ENCODE measurements around the gene VBP1. TPM values are rescaled to one million over a fixed set of nuclear protein-coding genes. Genes with fewer than 3 reads are reported as not detected.

Gene VBP1
- total RNA-seq, 1 donor from 2014 or later, result 32.2 TPM

GRCh38 chrX:155247497-155247896 is 31.2 kb downstream of the VBP1 start:
- Histone ChIP-seq H3K9me3 (no peaks in the 10 kb centered on the region), H3K36me3 (no peaks in the 10 kb centered on the region), H3K27me3 (ENCODE audit: low read depth) (no peaks in the 10 kb centered on the region), H3K4me1 (no peaks in the 10 kb centered on the region), H3K27ac (no peak overlapping the region), H3K4me3 (no peak overlapping the region)
- no peak for DNase-seq
- ATAC-seq, result no peak
- intact Hi-C loops (cut with DNase I), result no loop called here
- TF ChIP-seq CTCF (IDR thresholded peaks at IDR 0.05), result no peak

GRCh38 chrX:155251391-155251790 is 35.1 kb downstream of the VBP1 start:
- no peak for ATAC-seq
- no peak for TF ChIP-seq CTCF (IDR thresholded peaks at IDR 0.05)
- intact Hi-C loops (cut with DNase I), result no loop called here

GRCh38 chrX:155259752-155260151 is 43.5 kb downstream of the VBP1 start:
- no peak for TF ChIP-seq CTCF (IDR thresholded peaks at IDR 0.05)

More at GRCh38 chrX:155251391-155251790, 35.1 kb downstream of the VBP1 start:
- Histone ChIP-seq H3K4me3 (no peak overlapping the region), H3K4me1 (no peaks in the 10 kb centered on the region), H3K9me3 (no peaks in the 10 kb centered on the region), H3K27me3 (ENCODE audit: low read depth) (no peaks in the 10 kb centered on the region), H3K36me3 (no peaks in the 10 kb centered on the region), H3K27ac (no peak overlapping the region)
- no peak for DNase-seq

GRCh38 chrX:155262970-155263754 is 46.9 kb downstream of the VBP1 start:
- ATAC-seq (no peak), DNase-seq (no peak)
- Histone ChIP-seq H3K27ac (no peak overlapping the region), H3K27me3 (ENCODE audit: low read depth) (no peaks in the 10 kb centered on the region), H3K36me3 (no peaks in the 10 kb centered on the region), H3K4me1 (no peaks in the 10 kb centered on the region), H3K4me3 (peak overlapping the region; percentile 56), H3K9me3 (no peaks in the 10 kb centered on the region)
- intact Hi-C loops (cut with DNase I), result no loop called here
- no peak for TF ChIP-seq CTCF (IDR thresholded peaks at IDR 0.05)

More at GRCh38 chrX:155259752-155260151, 43.5 kb downstream of the VBP1 start:
- H3K4me3 ChIP-seq, result no peak overlapping the region
- no peak overlapping the region for H3K27ac ChIP-seq
- ATAC-seq, result no peak
- no peaks in the 10 kb centered on the region for H3K9me3 ChIP-seq
- no peaks in the 10 kb centered on the region for H3K27me3 ChIP-seq (ENCODE audit: low read depth)
- intact Hi-C loops (cut with DNase I), result no loop called here
- no peaks in the 10 kb centered on the region for H3K4me1 ChIP-seq
- no peaks in the 10 kb centered on the region for H3K36me3 ChIP-seq
- DNase-seq, result no peak

- intact Hi-C loops (cut with DNase I), result no loop called here
- H3K27me3 ChIP-seq (ENCODE audit: low read depth), result no peaks in the 10 kb centered on the region
- DNase-seq, result peak; percentile 60
- no peaks in the 10 kb centered on the region for H3K9me3 ChIP-seq
- TF ChIP-seq CTCF (IDR thresholded peaks at IDR 0.05), result peak; percentile 17
- H3K4me1 ChIP-seq, result no peaks in the 10 kb centered on the region
- no peaks in the 10 kb centered on the region for H3K36me3 ChIP-seq
- peak; percentile 80 to 86 for ATAC-seq
- H3K27ac ChIP-seq, result no peak within 1 kb of the TSS
- peak within 1 kb of the TSS; percentile 56 for H3K4me3 ChIP-seq
Observed at GRCh38 chrX:155263854-155264628, 47.8 kb downstream of the VBP1 start, which contains the start of gene RAB39B. Gene RAB39B, minus strand, starts transcription at chrX:155264491. Its CDS starts 203 bp downstream, at chrX:155264288.

Measured in lower lobe of right lung (tissue), 2 donors.